Transverse colon (tissue), 4 donors: ENCODE data around the gene DDX54. TPM values are rescaled to one million over a fixed set of nuclear protein-coding genes. Genes with fewer than 3 reads are reported as not detected.

Experiments used
- DNase-seq: peaks from one replicate; pipeline ENCODE4 v3.0.0-alpha.2; 2019
- H3K27ac ChIP-seq, 4 donors: fragments of 200-600 bp; sonication (generic); 2 replicates each; pipeline ENCODE4 v1.5.1; 2016 to 2018; ENCODE audit warnings: inconsistent platforms in 4 of 4
- H3K27me3 ChIP-seq: fragments of 200-600 bp; sonication (generic); 2 replicates; pipeline ENCODE4 v1.5.1; 2017; ENCODE audit warnings: inconsistent platforms
- H3K36me3 ChIP-seq, 4 donors: fragments of 200-600 bp; sonication (generic); 2 replicates each; pipeline ENCODE4 v1.5.1; 2017 to 2019; ENCODE audit warnings: inconsistent platforms in 4 of 4
- H3K4me1 ChIP-seq, 4 donors: fragments of 200-600 bp; sonication (generic); 2 replicates each; pipeline ENCODE4 v1.5.1; 2017 to 2020; ENCODE audit warnings: inconsistent platforms in 4 of 4
- H3K4me3 ChIP-seq, 4 donors: fragments of 200-600 bp; sonication (generic); 1 replicate in 1 of 4; 2 replicates in 3 of 4; pipeline versions ENCODE4 v1.5.1 to v1.6.1; 2017 to 2019; ENCODE audit warnings: inconsistent platforms in 4 of 4
- H3K9me3 ChIP-seq, 2 donors: fragments of 200-600 bp; sonication (generic); 2 replicates each; pipeline ENCODE4 v1.5.1; 2017 to 2019; ENCODE audit warnings: inconsistent platforms in 2 of 2
- CTCF ChIP-seq, 5 experiments: fragments of 200-600 bp in 3 of 5; fragments of 450-650 bp in 2 of 5; sonication (generic) in 3 of 5; IDR thresholded peaks; 1 replicate in 2 of 5; 2 replicates in 3 of 5; pipeline ENCODE4 v1.5.1; 2016 to 2017; ENCODE audit warnings: antibody characterized with exemption in 5 of 5, inconsistent platforms in 3 of 5, mild to moderate bottlenecking in 2 of 5, moderate library complexity in 1 of 5
- EP300 ChIP-seq: sonication (generic); formaldehyde crosslinking; IDR thresholded peaks from one replicate; pipeline ENCODE4 v1.6.1; 2017; ENCODE audit warnings: antibody characterized with exemption, low read depth
- POLR2A ChIP-seq: fragments of 450-650 bp; IDR thresholded peaks from one replicate; pipeline ENCODE4 v1.6.1; 2016; ENCODE audit warnings: antibody characterized with exemption, mild to moderate bottlenecking, moderate library complexity
- POLR2AphosphoS5 ChIP-seq, 3 donors: sonication (generic); formaldehyde crosslinking; IDR thresholded peaks; one replicate each; pipeline ENCODE4 v1.6.1; 2016; ENCODE audit warnings: antibody characterized with exemption in 3 of 3
- WGBS, 2 donors: methylation state at CpG; one replicate each; pipeline ENCODE4 v1.1.5; 2018; ENCODE audit warnings: low coverage in 1 of 2; 5-methylcytosine and 5-hydroxymethylcytosine counted together
- in situ Hi-C, 4 donors: fragments of 200-750 bp; cut with MboI; loops; one replicate each; pipeline versions ENCODE4 v1.15.0 to v1.15.1; 2017; ENCODE audit warnings: low sequenced_read_pairs in 3 of 4, low pct_ligation_motif_present in 1 of 4, low pct_unique_long_range_greater_than_20kb in 1 of 4
- intact Hi-C: fragments of 100-400 bp; cut with DNase I; formaldehyde crosslinking; loops from one replicate; pipeline ENCODE4 v1.15.1; 2023; ENCODE audit warnings: low total_unique reads
- total RNA-seq, 4 donors: library from RNA; depleted of rRNA; stranded (reverse); fragments of >200 nt; gene quantifications; one replicate each; pipeline ENCODE4 v1.1.0, GENCODE V29; 2016

DDX54 gene
- total RNA-seq, 4 donors from 2014 or later, result 60.7 to 96.1 (median 72.8) TPM

DNA sequence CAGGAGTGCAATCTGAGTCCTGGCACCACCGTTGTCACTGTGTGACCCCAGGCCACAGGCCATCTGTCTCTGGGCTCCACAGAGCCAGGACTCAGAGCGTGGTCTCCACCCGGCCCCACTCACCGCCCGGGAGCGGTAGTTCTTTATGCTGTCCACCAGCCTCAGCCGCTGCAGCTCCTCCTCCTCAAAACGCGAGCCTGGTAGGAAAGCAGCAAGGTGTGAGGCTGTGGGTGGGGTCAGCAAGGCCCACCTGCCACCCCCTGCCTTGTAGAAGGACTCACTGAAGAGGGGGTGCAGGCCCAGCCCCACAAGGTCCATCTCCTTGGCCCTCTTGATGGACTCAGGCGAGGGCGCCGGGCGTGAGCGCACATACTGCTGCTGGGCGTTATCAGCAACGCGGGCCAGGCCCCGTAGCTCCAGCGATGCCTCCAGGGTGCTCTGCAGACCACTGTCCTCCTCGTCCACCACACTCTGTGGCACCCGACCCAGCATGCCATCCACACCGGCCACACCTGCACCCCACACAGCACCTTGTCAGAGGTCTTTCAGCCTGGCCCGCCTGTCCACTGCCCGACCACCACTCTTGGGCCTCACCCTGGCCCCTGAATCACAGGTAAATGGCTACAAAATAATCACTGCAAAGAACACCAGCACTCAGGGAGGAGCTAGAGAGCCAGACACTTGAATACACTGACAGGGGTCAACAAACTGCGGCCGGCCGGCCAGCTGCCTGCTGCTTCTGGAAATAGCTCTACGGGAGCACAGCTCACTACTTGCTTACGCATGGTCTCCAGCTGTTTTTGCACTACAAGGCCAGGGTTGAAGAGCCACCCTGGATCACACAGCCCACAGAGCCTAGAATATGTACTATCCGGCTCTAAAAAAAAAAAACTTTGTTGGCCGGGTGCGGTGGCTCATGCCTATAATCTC is 19.5 kb downstream of the DDX54 start:
- TF ChIP-seq EP300 (no peak), POLR2A (no peak), CTCF (IDR thresholded peaks at IDR 0.05) (no peak), POLR2AphosphoS5 (IDR thresholded peaks at IDR 0.05) (no peak)
- in situ Hi-C loops, result no loop called here
- no peaks in the 10 kb centered on the region for H3K9me3 ChIP-seq
- no peak for DNase-seq
- H3K4me3 ChIP-seq, result no peak overlapping the region
- intact Hi-C loops, result loop anchor here (10.0 kb wide), 1 partner anchor 111 kb away; the partner anchor contains the start of gene DTX1
- no peak overlapping the region for H3K27ac ChIP-seq
- no peaks in the 10 kb centered on the region for H3K4me1 ChIP-seq
- 95% methylated on average over 32 of the region's 32 CpGs; no CpG with 5 or more reads in 1 of the 2 donors for WGBS, 2 donors
- H3K27me3 ChIP-seq, result no peaks in the 10 kb centered on the region
- peaks cover 0 to 59% (median 23%) of the 10 kb centered on the region in 4 donors for H3K36me3 ChIP-seq

GRCh38 chr12:113164014-113164413 is 21.3 kb downstream of the DDX54 start:
- in situ Hi-C loops, result no loop called here
- WGBS, 2 donors, result 96 to 100% methylated on average over 6 to 13 of the region's 13 CpGs
- Histone ChIP-seq H3K4me3 (no peak overlapping the region), H3K36me3 (peaks cover 0 to 56% (median 16%) of the 10 kb centered on the region in 4 donors), H3K27ac (no peak overlapping the region), H3K9me3 (no peaks in the 10 kb centered on the region), H3K27me3 (no peaks in the 10 kb centered on the region), H3K4me1 (no peaks in the 10 kb centered on the region)
- intact Hi-C loops, result loop anchor here (10.0 kb wide), 1 partner anchor 109 kb away; the partner anchor contains the start of gene DTX1
- no peak for TF ChIP-seq POLR2A
- no peak for TF ChIP-seq EP300
- no peak for TF ChIP-seq CTCF (IDR thresholded peaks at IDR 0.05)
- TF ChIP-seq POLR2AphosphoS5 (IDR thresholded peaks at IDR 0.05), result no peak
- no peak for DNase-seq

- intact Hi-C loops (loop anchor here (10.0 kb wide), 1 partner anchor 108 kb away; the partner anchor contains the start of gene DTX1), in situ Hi-C loops (no loop called here)
- Histone ChIP-seq H3K36me3 (peaks cover 0 to 50% (median 16%) of the 10 kb centered on the region in 4 donors), H3K4me1 (no peaks in the 10 kb centered on the region), H3K9me3 (no peaks in the 10 kb centered on the region), H3K27ac (no peak overlapping the region), H3K27me3 (no peaks in the 10 kb centered on the region), H3K4me3 (no peak overlapping the region)
- DNase-seq, result no peak
- WGBS, 2 donors, result 96% methylated on average over 12 of the region's 12 CpGs; no CpG with 5 or more reads in 1 of the 2 donors
- TF ChIP-seq POLR2A (no peak), CTCF (IDR thresholded peaks at IDR 0.05) (no peak), POLR2AphosphoS5 (IDR thresholded peaks at IDR 0.05) (no peak), EP300 (no peak)
These were observed 22.3 kb downstream of the DDX54 start for GRCh38 chr12:113163030-113163360.
